Measurements from ENCODE around the gene GTF3C4.
A peak's percentile ranks its signal among the peaks of the same experiment; 100 is the strongest.

GRCh38 chr9:132631280-132631679 lies 39.0 kb upstream of the GTF3C4 start:
- TF ChIP-seq CTCF (conservative IDR thresholded peaks at IDR 0.05 in 1 of 2, IDR thresholded peaks at IDR 0.05 in 1 of 2; ENCODE audit: extremely low read depth in 1 of 2, insufficient read depth in 1 of 2, low read depth in 1 of 2, low read length in 2 of 2) (peak; percentile 12 to 33), EZH2 (IDR thresholded peaks at IDR 0.05; ENCODE audit: borderline replicate concordance, low read length) (no peak)
